B cell (primary cell): ENCODE results near the gene ZNF750. TPM values are rescaled to one million over a fixed set of nuclear protein-coding genes. Genes with fewer than 3 reads are reported as not detected.

ENCODE experiments used
- ATAC-seq: fragments of 200-7000 bp; cut with Tn5 transposase; one replicate; pipeline ENCODE4 v1.10.0; 2021; ENCODE audit warnings: low read depth, mild to moderate bottlenecking, moderate number of reproducible peaks, moderate library complexity
- CTCF ChIA-PET: fragments of 350-600 bp; sonication (Branson Sonifier 250); formaldehyde crosslinking; loops from one replicate; lab custom pipeline; 2021; ENCODE audit warnings: antibody characterized with exemption, inconsistent platforms; lab: Charles Lee
- POLR2A ChIA-PET: fragments of 350-600 bp; sonication (Branson Sonifier 250); formaldehyde crosslinking; loops from one replicate; lab custom pipeline; 2021; ENCODE audit warnings: antibody characterized with exemption; lab: Charles Lee
- DNase-seq: peaks from one replicate; pipeline ENCODE4 v3.0.0; 2013
- H2AFZ ChIP-seq: 2 replicates; pipeline ENCODE4 v1.6.1; 2012; ENCODE audit warnings: mild to moderate bottlenecking, low read depth, low read length; ENCODE audit not compliant: insufficient read depth, poor library complexity, severe bottlenecking
- H3K27ac ChIP-seq, 2 donors: 1 replicate in 1 of 2; 2 replicates in 1 of 2; pipeline ENCODE4 v1.5.1; 2012 to 2013; ENCODE audit warnings: low read length in 2 of 2, mild to moderate bottlenecking in 2 of 2, moderate library complexity in 1 of 2
- H3K27me3 ChIP-seq, 4 experiments: fragments of 200-600 bp in 1 of 4; sonication (generic) in 1 of 4; replicated peaks in 1 of 4; 1 replicate in 2 of 4; 2 replicates in 2 of 4; pipeline versions ENCODE4 v1.6.1 to v1.7.0; 2013 to 2016; ENCODE audit warnings: low read length in 3 of 4, mild to moderate bottlenecking in 2 of 4, mixed read lengths in 1 of 4, moderate library complexity in 1 of 4; ENCODE audit not compliant: insufficient read depth in 4 of 4, control insufficient read depth in 3 of 4; ENCODE audit errors: control extremely low read depth in 1 of 4
- H3K36me3 ChIP-seq, 2 experiments: replicated peaks in 1 of 2; 1 replicate in 1 of 2; 2 replicates in 1 of 2; pipeline versions ENCODE4 v1.6.1 to v1.7.1; 2013; ENCODE audit warnings: low read length in 1 of 2; ENCODE audit not compliant: insufficient read depth in 2 of 2, control insufficient read depth in 1 of 2; ENCODE audit errors: control extremely low read depth in 1 of 2, extremely low read depth in 1 of 2
- H3K4me1 ChIP-seq, 2 donors: fragments of 200-600 bp in 1 of 2; sonication (generic) in 1 of 2; 1 replicate in 1 of 2; 2 replicates in 1 of 2; pipeline versions ENCODE4 v1.5.1 to v1.6.1; 2013 to 2017; ENCODE audit warnings: low read length in 2 of 2; ENCODE audit not compliant: control insufficient read depth in 2 of 2, insufficient read depth in 2 of 2
- H3K4me2 ChIP-seq: replicated peaks from 2 replicates; pipeline ENCODE3; 2012; ENCODE audit warnings: mild to moderate bottlenecking, low read depth, low read length; ENCODE audit not compliant: poor library complexity, severe bottlenecking
- H3K4me3 ChIP-seq, 5 experiments: fragments of 200-600 bp in 1 of 5; sonication (generic) in 1 of 5; 1 replicate in 3 of 5; 2 replicates in 2 of 5; pipeline versions ENCODE4 v1.5.1 to v1.7.0; 2011 to 2016; ENCODE audit warnings: low read length in 4 of 5, mild to moderate bottlenecking in 4 of 5, low read depth in 2 of 5, control low read depth in 1 of 5, moderate library complexity in 1 of 5; ENCODE audit not compliant: insufficient read depth in 1 of 5; ENCODE audit errors: control extremely low read depth in 1 of 5, extremely low read depth in 1 of 5
- H3K79me2 ChIP-seq: fragments of 200-600 bp; sonication (generic); one replicate; pipeline ENCODE4 v1.6.0; 2016; ENCODE audit warnings: low read length; ENCODE audit not compliant: control insufficient read depth, insufficient read depth
- H3K9ac ChIP-seq: fragments of 200-600 bp; sonication (generic); 2 replicates; pipeline ENCODE4 v1.6.1; 2017; ENCODE audit warnings: mild to moderate bottlenecking, low read length, moderate library complexity
- H3K9me3 ChIP-seq, 3 donors: one replicate each; pipeline versions ENCODE4 v1.6.1 to v1.7.1; 2013; ENCODE audit warnings: low read length in 2 of 3; ENCODE audit not compliant: control insufficient read depth in 2 of 3, insufficient read depth in 1 of 3; ENCODE audit errors: control extremely low read depth in 1 of 3
- H4K20me1 ChIP-seq: 2 replicates; pipeline ENCODE4 v1.6.0; 2012; ENCODE audit warnings: mild to moderate bottlenecking, low read length; ENCODE audit not compliant: insufficient read depth, control insufficient read depth, poor library complexity, severe bottlenecking
- H3K27ac Mint-ChIP-seq: one replicate; pipeline ENCODE4 v1.8.0; 2021; ENCODE audit warnings: mixed read lengths
- H3K27me3 Mint-ChIP-seq: one replicate; pipeline ENCODE4 v1.8.0; 2021; ENCODE audit warnings: mixed read lengths
- H3K4me1 Mint-ChIP-seq: one replicate; pipeline ENCODE4 v1.8.0; 2021; ENCODE audit warnings: mixed read lengths
- H3K4me3 Mint-ChIP-seq: one replicate; pipeline ENCODE4 v1.8.0; 2021; ENCODE audit warnings: mixed read lengths
- H3K9me3 Mint-ChIP-seq: one replicate; pipeline ENCODE4 v1.8.0; 2022; ENCODE audit warnings: mixed read lengths; ENCODE audit not compliant: insufficient read depth
- CTCF ChIP-seq: fragments of 200-600 bp; IDR thresholded peaks from one replicate; pipeline ENCODE4 v1.8.0; 2022; ENCODE audit warnings: antibody characterized with exemption, mild to moderate bottlenecking
- EZH2 ChIP-seq: IDR thresholded peaks from 2 replicates; pipeline ENCODE4 v1.6.1; 2012; ENCODE audit warnings: borderline replicate concordance, low read depth, mild to moderate bottlenecking, moderate library complexity, low read length; ENCODE audit not compliant: insufficient read depth, poor library complexity, severe bottlenecking
- WGBS: methylation state at CpG from one replicate; pipeline ENCODE4 v1.1.5; 2013; ENCODE audit warnings: missing lambda C conversion rate; ENCODE audit not compliant: insufficient coverage; 5-methylcytosine and 5-hydroxymethylcytosine counted together
- intact Hi-C: fragments of 100-400 bp; cut with micrococcal nuclease; formaldehyde crosslinking; loops from one replicate; pipeline ENCODE4 v1.10.0; 2022
- polyA plus RNA-seq: library from polyadenylated mRNA; depleted of rRNA; stranded (reverse); fragments of >200 nt; gene quantifications from 2 replicates; pipeline ENCODE4 v1.2.3, GENCODE V29; 2012
- total RNA-seq, 2 donors: library from RNA; stranded (reverse); fragments of 120-200 nt in 1 of 2; gene quantifications; 1 replicate in 1 of 2; 2 replicates in 1 of 2; pipeline versions ENCODE4 v1.2.3 to v1.2.4, GENCODE V29; 2013 to 2022

ZNF750 gene
- total and polyA plus RNA-seq, 2 donors (not counting 1 experiment from before 2014, with no cell fraction given), result not detected

DNA sequence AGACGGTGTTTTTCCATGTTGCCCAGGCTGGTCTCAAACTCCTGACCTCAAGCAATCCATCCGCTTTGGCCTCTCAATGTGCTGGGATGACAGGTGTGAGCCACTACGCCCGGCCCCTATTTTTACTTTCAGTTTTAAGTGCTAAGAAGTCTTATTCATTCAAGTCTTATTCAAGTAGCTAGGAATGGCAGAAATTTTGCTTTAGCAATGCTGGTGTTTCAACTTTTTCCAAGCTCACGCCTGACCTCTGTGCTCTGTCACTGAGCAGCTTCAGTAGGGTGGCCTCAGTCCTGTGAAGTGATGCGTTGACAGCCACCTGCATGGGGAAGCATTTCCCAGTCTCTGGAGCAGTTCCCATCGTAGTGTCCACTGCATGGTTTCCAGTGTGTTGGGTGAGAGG is 12.9 kb downstream of the ZNF750 start:
- no peaks in the 10 kb centered on the region for H3K79me2 ChIP-seq
- TF ChIP-seq EZH2 (no peak), CTCF (no peak)
- H3K27ac ChIP-seq, result no peak overlapping the region
- CTCF ChIA-PET, result no interaction called here
- H3K9ac ChIP-seq, result no peak overlapping the region
- H3K9me3 ChIP-seq, result no peaks in the 10 kb centered on the region
- Mint-ChIP-seq H3K9me3 (no peaks in the 10 kb centered on the region), H3K4me3 (no peak overlapping the region), H3K27ac (no peak overlapping the region), H3K27me3 (no peaks in the 10 kb centered on the region), H3K4me1 (no peaks in the 10 kb centered on the region)
- no peak for ATAC-seq
- H3K4me1 ChIP-seq, result no peaks in the 10 kb centered on the region
- H3K36me3 ChIP-seq, result peaks cover 0 to 18% of the 10 kb centered on the region in 2 experiments
- POLR2A ChIA-PET, result no interaction called here
- intact Hi-C loops, result no loop called here
- no peak overlapping the region for H2AFZ ChIP-seq
- WGBS, result 98% methylated on average over 5 of the region's 7 CpGs
- H3K27me3 ChIP-seq, result no peaks in the 10 kb centered on the region
- H3K4me3 ChIP-seq, result no peak overlapping the region
- no peak overlapping the region for H3K4me2 ChIP-seq
- H4K20me1 ChIP-seq, result no peaks in the 10 kb centered on the region
- no peak for DNase-seq

- no peak for DNase-seq
Measured at GRCh38 chr17:82826211-82826610, 13.6 kb downstream of the ZNF750 start.

More at GRCh38 chr17:82826211-82826610, 13.6 kb downstream of the ZNF750 start:
- ATAC-seq, result no peak
- no peak overlapping the region for H2AFZ ChIP-seq
- H3K4me1 Mint-ChIP-seq, result no peaks in the 10 kb centered on the region
- POLR2A ChIA-PET, result no interaction called here
- no peak for TF ChIP-seq EZH2
- no peak for TF ChIP-seq CTCF
- no peaks in the 10 kb centered on the region for H3K79me2 ChIP-seq
- no peak overlapping the region for H3K27ac ChIP-seq
- H3K27ac Mint-ChIP-seq, result no peak overlapping the region
- H3K4me2 ChIP-seq, result no peak overlapping the region
- H3K27me3 Mint-ChIP-seq, result no peaks in the 10 kb centered on the region
- H3K9me3 Mint-ChIP-seq, result no peaks in the 10 kb centered on the region
- no peak overlapping the region for H3K9ac ChIP-seq
- H3K36me3 ChIP-seq, result peaks cover 0 to 17% of the 10 kb centered on the region in 2 experiments
- intact Hi-C loops, result no loop called here
- no peak overlapping the region for H3K4me3 ChIP-seq
- H3K4me3 Mint-ChIP-seq, result no peak overlapping the region
- H3K27me3 ChIP-seq, result no peaks in the 10 kb centered on the region
- CTCF ChIA-PET, result no interaction called here
- H4K20me1 ChIP-seq, result no peaks in the 10 kb centered on the region
- H3K4me1 ChIP-seq, result no peaks in the 10 kb centered on the region
- H3K9me3 ChIP-seq, result no peaks in the 10 kb centered on the region
